Skeletal muscle tissue (tissue), 4 donors: ENCODE results near the gene RNMT. TPM values are rescaled to one million over a fixed set of nuclear protein-coding genes. Genes with fewer than 3 reads are reported as not detected.

Source experiments
- H3K27ac ChIP-seq: one replicate; pipeline ENCODE4 v1.7.0; 2013; ENCODE audit warnings: mild to moderate bottlenecking, low read depth, low read length, inconsistent platforms
- H3K27me3 ChIP-seq, 3 donors: one replicate each; pipeline ENCODE4 v1.7.0; 2013; ENCODE audit warnings: low read length in 3 of 3; ENCODE audit not compliant: control insufficient read depth in 3 of 3, insufficient read depth in 3 of 3
- H3K36me3 ChIP-seq, 3 donors: one replicate each; pipeline ENCODE4 v1.7.0; 2013; ENCODE audit warnings: low read length in 3 of 3; ENCODE audit not compliant: control insufficient read depth in 3 of 3, insufficient read depth in 3 of 3
- H3K4me1 ChIP-seq, 3 donors: one replicate each; pipeline ENCODE4 v1.7.0; 2013; ENCODE audit warnings: low read length in 3 of 3, mild to moderate bottlenecking in 3 of 3; ENCODE audit not compliant: control insufficient read depth in 3 of 3, insufficient read depth in 3 of 3
- H3K4me3 ChIP-seq, 3 donors: one replicate each; pipeline ENCODE4 v1.7.0; 2013; ENCODE audit warnings: low read length in 3 of 3
- H3K9ac ChIP-seq, 3 donors: one replicate each; pipeline ENCODE4 v1.7.0; 2013; ENCODE audit warnings: low read length in 3 of 3, mild to moderate bottlenecking in 3 of 3, moderate library complexity in 2 of 3, low read depth in 1 of 3
- H3K9me3 ChIP-seq, 3 donors: one replicate each; pipeline ENCODE4 v1.7.0; 2013; ENCODE audit warnings: low read length in 3 of 3; ENCODE audit not compliant: control insufficient read depth in 3 of 3
- total RNA-seq: library from RNA; depleted of rRNA; stranded (reverse); fragments of >200 nt; gene quantifications from one replicate; pipeline ENCODE4 v1.2.3, GENCODE V29; 2014
- donor health status: Osteomylitis.

The RNMT gene
- total RNA-seq, 1 donor from 2014 or later: 17.2 TPM

DNA sequence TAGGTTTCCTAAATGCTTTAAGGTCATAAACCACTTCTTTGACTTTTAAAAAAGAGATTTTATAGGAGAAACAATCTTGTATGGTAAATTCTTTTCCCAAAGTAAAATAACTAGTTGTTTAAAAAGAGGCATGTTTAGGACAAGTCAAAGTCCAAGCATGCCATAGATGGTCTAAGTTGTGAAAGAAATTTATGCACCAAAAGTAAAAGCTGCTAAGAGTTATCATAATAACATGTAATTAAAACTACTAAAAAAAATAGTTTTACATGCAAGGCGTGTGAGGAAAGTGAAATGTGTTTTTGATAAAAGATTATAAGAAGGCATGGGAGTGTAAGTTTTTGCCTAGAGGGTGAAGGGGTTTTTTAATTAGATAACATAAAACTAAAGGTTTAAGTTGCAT lies 22.6 kb upstream of the RNMT start:
- Histone ChIP-seq H3K27me3 (no peaks in the 10 kb centered on the region), H3K4me1 (no peaks in the 10 kb centered on the region), H3K36me3 (no peaks in the 10 kb centered on the region), H3K27ac (no peak overlapping the region), H3K9me3 (peaks cover 0 to 5% (median 1%) of the 10 kb centered on the region in 3 donors), H3K4me3 (no peak overlapping the region), H3K9ac (no peak overlapping the region)

DNA sequence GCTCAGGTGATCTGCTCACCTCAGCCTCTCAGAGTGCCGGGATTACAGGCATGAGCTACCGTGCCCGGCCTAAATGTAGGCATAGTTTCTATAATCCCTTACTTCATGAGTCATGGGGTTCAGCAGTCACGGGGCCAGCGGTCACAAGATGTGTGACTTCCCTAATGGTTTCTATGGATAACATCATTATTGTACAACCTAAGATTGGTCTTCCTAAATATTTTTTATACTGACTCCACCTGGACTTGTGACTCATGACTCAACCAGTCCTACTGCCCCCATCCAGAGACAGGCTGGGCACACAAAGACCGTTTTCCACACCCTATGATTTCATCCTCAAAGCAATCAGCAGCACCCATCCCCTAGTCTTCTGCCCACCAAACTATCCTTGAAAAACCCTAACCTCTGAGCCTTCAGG lies 16.1 kb upstream of the RNMT start:
- H3K36me3 ChIP-seq: no peaks in the 10 kb centered on the region
- H3K27ac ChIP-seq: no peak overlapping the region
- peaks cover 0 to 7% (median 0%) of the 10 kb centered on the region in 3 donors for H3K4me1 ChIP-seq
- no peaks in the 10 kb centered on the region for H3K27me3 ChIP-seq
- H3K9ac ChIP-seq: no peak overlapping the region
- H3K4me3 ChIP-seq: no peak overlapping the region
- H3K9me3 ChIP-seq: no peaks in the 10 kb centered on the region

DNA sequence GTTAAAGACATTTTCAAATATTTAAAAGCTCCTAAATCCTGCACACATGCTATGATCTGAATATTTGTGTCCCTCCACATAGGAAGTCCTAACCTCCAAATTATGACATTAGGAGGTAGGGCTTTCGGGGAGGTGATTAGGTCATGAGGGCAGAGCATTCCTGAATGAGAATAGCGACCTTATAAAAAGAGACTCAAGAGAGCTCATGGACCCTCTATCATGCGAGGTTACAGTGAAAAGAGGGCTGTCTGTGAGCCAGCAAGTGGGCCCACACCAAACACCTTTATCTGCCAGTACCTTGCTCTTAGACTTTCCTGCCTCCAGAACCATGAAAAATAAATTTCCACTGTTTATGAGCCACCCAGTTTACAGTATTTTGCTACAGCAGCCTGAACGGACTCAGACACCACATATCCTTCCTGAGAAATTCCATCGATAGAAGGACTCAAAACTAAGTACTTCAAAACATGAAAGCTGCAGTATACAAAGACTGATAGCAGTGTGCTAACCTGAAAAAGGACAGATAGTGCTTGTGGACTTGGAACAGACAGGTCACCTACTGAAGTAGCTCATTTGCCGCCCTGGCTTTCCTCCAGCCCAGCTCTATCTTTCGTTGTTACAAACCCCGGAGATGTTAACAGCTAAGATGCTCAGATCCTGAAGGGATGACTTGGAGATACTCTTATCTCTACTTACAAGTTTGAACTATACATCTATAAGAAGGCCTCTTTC lies 13.9 kb upstream of the RNMT start:
- Histone ChIP-seq H3K36me3 (no peaks in the 10 kb centered on the region), H3K9ac (no peak overlapping the region), H3K27ac (no peak overlapping the region), H3K4me1 (peaks cover 0 to 7% (median 0%) of the 10 kb centered on the region in 3 donors), H3K4me3 (no peak overlapping the region), H3K9me3 (no peaks in the 10 kb centered on the region), H3K27me3 (no peaks in the 10 kb centered on the region)

DNA sequence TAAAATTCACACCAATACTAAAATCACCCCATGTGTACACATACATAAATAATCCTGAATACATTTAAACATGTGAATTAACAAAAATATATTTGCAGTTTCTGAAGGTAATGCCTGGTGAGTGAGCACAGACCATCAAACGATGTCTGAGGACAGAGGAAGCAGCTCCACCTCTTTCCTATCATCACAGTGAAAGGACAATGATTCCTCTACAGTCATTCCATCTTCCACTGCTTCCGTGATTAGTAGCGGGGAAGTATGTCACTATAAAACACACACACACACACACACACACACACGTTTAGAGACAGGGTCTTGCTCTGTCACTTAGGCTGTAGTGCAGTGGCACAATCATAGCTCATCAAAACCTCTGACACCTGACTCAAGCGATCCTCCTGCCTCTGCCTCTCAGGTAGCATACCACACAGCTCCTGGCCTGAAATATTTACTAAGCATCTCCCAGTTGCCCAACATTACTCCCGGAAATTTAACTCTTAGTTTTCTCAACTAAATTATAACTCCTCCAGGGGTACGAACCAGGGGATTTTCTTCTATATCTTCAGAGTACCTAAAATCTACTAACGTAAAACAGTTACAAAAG lies 12.9 kb upstream of the RNMT start:
- H3K36me3 ChIP-seq: no peaks in the 10 kb centered on the region
- peaks cover 0 to 7% (median 0%) of the 10 kb centered on the region in 3 donors for H3K4me1 ChIP-seq
- no peaks in the 10 kb centered on the region for H3K9me3 ChIP-seq
- H3K4me3 ChIP-seq: no peak overlapping the region
- no peak overlapping the region for H3K27ac ChIP-seq
- no peaks in the 10 kb centered on the region for H3K27me3 ChIP-seq
- H3K9ac ChIP-seq: no peak overlapping the region

DNA sequence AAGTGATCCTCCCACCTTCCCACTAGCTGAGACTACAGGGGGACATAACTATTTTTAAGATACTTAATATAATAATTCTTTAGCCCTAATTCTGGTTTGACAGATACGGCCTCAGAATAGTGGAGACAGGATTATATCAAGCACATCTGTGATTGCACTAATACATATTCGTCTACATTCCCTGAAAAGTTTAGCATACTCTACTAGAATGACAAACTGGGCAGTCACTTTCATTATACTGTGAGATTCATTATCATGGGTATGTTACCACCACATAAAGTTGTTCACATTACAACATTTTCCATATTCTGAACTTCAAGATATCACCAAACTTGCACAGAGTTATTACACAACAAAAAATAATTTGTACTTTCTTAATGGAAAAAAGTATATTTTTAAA lies 11.1 kb upstream of the RNMT start:
- Histone ChIP-seq H3K27me3 (no peaks in the 10 kb centered on the region), H3K4me3 (no peak overlapping the region), H3K27ac (no peak overlapping the region), H3K4me1 (peaks cover 0 to 7% (median 0%) of the 10 kb centered on the region in 3 donors), H3K9me3 (no peaks in the 10 kb centered on the region), H3K9ac (peak overlapping the region in 1 of 3 donors; percentile 3), H3K36me3 (no peaks in the 10 kb centered on the region)

DNA sequence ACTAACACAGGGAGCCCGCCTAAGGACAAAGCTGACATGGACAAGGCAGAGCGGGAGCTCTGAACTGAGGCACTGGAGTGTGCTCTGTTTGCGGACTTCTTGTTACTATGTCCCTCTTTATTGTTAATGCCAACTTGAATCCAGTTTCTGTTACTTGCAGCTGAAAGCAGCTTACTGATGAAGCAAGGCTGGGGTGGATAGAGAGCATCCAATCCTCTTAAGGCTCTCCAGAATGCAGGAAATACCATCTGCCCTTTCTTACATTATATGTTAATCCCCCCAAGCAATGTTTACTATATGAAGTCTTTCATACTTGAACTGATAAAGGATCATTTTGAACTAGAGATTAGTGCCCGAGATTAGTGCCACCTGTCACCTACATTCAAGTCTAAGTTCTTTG lies 9.6 kb upstream of the RNMT start:
- peaks cover 0 to 7% (median 0%) of the 10 kb centered on the region in 3 donors for H3K4me1 ChIP-seq
- no peaks in the 10 kb centered on the region for H3K27me3 ChIP-seq

DNA sequence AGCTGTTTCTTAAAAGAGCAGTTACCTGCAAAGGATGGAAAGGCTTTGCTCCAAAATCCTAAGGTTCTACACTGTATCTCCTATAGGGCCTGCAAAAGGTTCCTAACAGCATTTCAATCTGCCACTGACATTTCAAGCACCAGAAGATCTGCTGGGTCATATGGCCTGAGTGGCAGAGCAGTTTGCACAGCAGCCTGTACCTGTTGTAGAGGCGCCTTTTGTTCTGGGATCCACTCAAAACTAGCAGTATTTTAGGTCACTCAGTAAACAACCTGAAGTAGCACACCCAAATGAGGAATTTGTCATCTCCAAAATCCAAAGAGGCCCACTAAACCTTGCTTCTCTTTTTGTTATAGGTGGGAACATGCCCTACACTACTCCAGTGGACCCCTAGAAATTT lies 6.3 kb upstream of the RNMT start:
- Histone ChIP-seq H3K27me3 (no peaks in the 10 kb centered on the region), H3K9me3 (no peaks in the 10 kb centered on the region), H3K27ac (no peak overlapping the region), H3K4me3 (no peak overlapping the region), H3K36me3 (no peaks in the 10 kb centered on the region), H3K9ac (no peak overlapping the region), H3K4me1 (peaks cover 3 to 6% (median 6%) of the 10 kb centered on the region in 3 donors)

More for the DNA sequence above, 9.6 kb upstream of the RNMT start:
- Histone ChIP-seq H3K9me3 (no peaks in the 10 kb centered on the region), H3K4me3 (no peak overlapping the region), H3K36me3 (no peaks in the 10 kb centered on the region), H3K27ac (no peak overlapping the region), H3K9ac (no peak overlapping the region)

DNA sequence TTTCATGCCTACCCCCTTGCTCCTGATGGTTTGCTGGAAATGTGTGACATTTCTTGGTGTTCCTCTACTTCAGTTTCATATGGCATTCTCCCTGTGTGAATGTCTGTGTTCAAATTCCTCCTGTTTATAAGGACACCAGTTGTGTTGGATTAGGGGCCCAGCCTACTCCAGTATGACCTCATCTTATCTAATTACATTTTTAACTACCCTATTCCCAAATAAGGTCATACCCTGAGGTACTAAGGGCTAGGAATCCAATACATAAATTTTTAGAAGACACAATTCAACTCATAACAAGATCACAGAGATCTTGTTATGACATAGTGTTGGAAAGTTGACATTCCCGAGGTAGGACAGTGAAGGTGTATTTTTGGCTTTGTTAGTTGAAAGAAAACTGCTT lies 5.6 kb upstream of the RNMT start:
- Histone ChIP-seq H3K4me3 (no peak overlapping the region), H3K9ac (no peak overlapping the region), H3K4me1 (peaks cover 9 to 12% (median 9%) of the 10 kb centered on the region in 3 donors), H3K27me3 (no peaks in the 10 kb centered on the region), H3K36me3 (no peaks in the 10 kb centered on the region), H3K9me3 (no peaks in the 10 kb centered on the region), H3K27ac (no peak overlapping the region)

DNA sequence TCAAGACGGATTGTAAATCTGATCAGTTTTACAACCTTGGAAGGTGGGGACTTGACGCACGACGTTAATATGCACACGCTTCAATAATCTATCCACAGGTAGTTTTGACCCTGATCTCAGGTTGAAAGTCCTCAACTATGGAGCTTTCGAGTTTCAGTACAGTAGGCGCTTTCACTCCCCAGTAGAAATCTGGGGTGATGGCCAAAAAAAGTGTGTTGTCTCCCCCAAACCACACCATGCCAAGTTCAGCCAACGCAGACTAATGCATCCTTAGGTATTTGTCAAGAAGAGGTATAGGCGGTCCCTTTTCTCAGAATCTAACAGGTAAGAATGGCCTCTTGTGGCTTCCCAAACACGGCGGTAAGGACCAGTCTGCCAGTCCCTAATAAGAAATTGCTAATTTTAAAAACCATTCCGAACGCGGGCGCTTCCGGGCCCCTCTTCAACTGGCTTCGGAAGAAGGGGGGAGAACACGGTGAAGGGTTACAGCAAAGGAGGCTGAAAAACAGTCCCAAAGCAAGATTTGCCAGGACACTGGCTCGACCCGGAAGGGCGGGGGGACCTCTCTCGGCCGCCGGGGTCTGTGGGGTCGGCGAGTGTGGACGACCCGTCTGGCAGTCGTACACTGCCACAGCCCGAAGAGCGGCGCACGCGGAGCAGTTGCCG lies 774 bp upstream of the RNMT start:
- Histone ChIP-seq H3K9me3 (no peaks in the 10 kb centered on the region), H3K27me3 (no peaks in the 10 kb centered on the region), H3K4me3 (peak overlapping the region; percentile 91 to 99 (median 98)), H3K9ac (peak overlapping the region; percentile 73 to 94 (median 88)), H3K27ac (peak overlapping the region; percentile 99), H3K36me3 (no peaks in the 10 kb centered on the region), H3K4me1 (peaks cover 12 to 24% (median 19%) of the 10 kb centered on the region in 3 donors)

DNA sequence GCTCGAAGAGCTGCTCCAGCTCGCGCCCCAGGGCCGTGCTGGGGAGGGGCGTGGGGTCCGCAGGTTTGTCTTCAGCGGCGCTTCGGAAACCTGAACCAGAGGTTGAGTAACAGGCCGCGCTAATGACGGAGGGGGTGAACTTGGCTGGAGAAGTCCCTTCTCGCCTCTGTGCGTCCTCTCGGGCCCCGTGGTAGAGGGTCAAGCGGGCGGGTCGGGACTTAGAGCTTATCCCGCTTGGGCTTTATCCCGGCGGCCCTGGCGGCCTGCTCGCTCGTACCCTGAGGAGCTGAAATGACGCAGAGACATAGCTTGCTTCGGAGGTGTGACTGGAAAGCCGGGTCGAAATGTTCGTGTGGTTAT lies 479 bp downstream of the RNMT start:
- Histone ChIP-seq H3K9me3 (no peaks in the 10 kb centered on the region), H3K27ac (peak overlapping the region; percentile 99), H3K4me1 (peaks cover 12 to 24% (median 19%) of the 10 kb centered on the region in 3 donors), H3K27me3 (no peaks in the 10 kb centered on the region), H3K9ac (peak overlapping the region; percentile 92 to 94 (median 93)), H3K4me3 (peak overlapping the region; percentile 91 to 99 (median 98)), H3K36me3 (no peaks in the 10 kb centered on the region)
